LNCaP clone FGC (cell line): ENCODE results near the gene SCAF8.
"Not testable (repeated sequence)": the region's sequence is repeated elsewhere in the genome, so short reads cannot be mapped to it uniquely, and the experiment has no call there.

ENCODE experiments used
- DNase-seq: peaks from one replicate; pipeline ENCODE4 v3.0.0-alpha.2; 2011; ENCODE audit warnings: low read depth
- H3K4me3 ChIP-seq: 2 replicates; pipeline ENCODE4 v1.5.1; 2011; ENCODE audit warnings: mild to moderate bottlenecking, low read depth, low read length, control low read depth
- CTCF ChIP-seq: IDR thresholded peaks from 2 replicates; pipeline ENCODE4 v1.5.1; 2012; ENCODE audit warnings: mild to moderate bottlenecking; ENCODE audit not compliant: control insufficient read depth, insufficient read depth; ENCODE audit errors: extremely low read depth

SCAF8 gene

GRCh38 chr6:154758125-154758524 lies 24.9 kb downstream of the SCAF8 start:
- DNase-seq = no peak
- no peak overlapping the region for H3K4me3 ChIP-seq
- no peak for TF ChIP-seq CTCF

DNA sequence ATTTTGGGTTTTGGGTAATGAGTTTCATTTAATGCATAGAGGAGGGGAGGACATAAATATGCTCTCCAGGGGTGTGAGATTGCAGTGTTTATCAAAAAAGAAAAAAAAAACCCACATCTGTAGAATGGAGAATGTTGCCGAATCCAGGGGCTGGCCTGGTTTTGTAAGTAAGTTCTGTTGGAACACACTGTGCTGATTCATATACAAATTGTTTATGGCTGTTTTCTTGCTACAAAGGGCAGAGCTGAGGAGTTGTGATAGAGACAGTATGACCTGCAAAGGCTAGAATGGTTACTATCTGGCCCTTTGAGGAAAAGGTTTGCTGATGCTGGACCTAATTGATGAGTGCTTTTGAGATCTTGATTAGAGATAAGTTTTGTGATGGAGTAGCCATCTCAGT lies 30.4 kb downstream of the SCAF8 start:
- no peak overlapping the region for H3K4me3 ChIP-seq
- DNase-seq = no peak
- no peak for TF ChIP-seq CTCF

DNA sequence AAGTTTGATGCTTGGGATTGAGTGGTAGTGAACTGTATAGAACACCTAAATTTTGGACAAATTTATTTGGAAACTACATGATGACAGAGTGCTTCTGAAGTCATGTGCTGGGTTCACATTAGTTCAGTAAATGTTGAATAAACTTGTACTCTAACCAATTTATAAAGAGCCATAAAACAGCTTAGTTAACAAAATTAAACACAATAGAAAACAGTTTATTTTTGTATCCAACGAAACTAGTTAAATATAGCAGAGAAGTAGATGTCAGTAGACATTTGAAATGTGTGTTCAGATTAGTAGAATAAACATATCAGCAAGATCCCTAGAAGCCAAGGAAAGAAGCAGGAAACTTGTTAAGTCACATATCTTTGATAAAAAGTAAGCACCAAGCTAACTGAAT lies 32.1 kb downstream of the SCAF8 start:
- DNase-seq = no peak
- TF ChIP-seq CTCF = no peak
- H3K4me3 ChIP-seq = no peak overlapping the region

- TF ChIP-seq CTCF = no peak
- no peak overlapping the region for H3K4me3 ChIP-seq
- no peak for DNase-seq
Observed at GRCh38 chr6:154766288-154766687, 33.1 kb downstream of the SCAF8 start.

DNA sequence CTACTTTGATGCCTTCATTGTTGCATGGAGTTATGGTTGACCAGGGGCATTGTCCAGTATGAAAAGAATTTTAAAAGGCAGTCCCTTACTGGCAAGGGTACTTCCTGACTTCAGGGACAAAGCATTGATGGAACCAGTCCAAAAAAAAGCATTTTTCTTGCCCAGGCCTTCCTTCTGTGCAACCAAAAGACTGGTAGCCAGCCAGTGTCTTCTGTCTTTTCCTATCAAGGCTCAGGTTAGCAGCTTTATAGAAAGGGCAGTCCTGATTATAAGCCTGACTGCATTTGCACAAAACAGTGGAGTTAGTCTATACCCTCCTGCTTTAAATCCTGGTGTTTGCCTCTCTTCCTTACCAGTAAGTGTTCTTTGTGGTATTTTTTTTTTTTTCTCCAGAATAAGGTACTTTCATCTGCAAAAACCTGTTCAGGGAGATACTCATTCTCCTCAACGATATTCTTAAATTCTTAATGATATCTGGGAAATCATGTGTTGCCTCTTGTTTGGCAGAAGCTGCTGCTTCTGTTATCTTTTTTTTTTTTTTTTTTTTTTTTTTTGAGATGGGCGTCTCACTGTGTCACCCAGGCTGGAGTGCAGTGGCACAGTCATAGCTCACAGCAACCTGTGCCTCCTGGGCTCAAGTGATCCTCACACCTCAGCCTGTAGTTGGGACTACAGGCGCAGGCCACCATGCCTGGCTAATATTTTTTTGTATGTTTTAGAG lies 33.9 kb downstream of the SCAF8 start:
- peak; percentile 46 for DNase-seq
- H3K4me3 ChIP-seq = no peak overlapping the region
- TF ChIP-seq CTCF = no peak

DNA sequence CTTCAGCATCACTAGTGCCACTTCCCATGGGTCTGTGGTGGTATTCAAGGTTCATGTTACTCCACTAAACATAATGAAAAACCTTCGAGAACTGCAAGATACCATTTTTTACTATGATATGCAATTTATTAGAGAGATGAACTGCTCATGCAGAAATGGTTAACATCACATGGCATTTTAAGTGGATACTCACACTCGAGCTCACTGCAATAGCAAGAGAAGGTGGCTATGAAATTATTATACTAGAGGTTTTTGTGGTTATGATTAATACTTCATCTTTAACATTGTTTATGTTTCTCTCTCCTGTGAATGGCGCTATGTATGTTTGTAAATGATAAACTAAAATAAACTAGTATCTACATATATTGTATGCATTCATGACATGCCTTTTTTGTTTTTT lies 35.1 kb downstream of the SCAF8 start:
- H3K4me3 ChIP-seq = no peak overlapping the region
- no peak for DNase-seq
- TF ChIP-seq CTCF = no peak

- no peak for DNase-seq
- no peak overlapping the region for H3K4me3 ChIP-seq
- TF ChIP-seq CTCF = no peak
Observed at GRCh38 chr6:154773610-154774089, 40.4 kb downstream of the SCAF8 start.

DNA sequence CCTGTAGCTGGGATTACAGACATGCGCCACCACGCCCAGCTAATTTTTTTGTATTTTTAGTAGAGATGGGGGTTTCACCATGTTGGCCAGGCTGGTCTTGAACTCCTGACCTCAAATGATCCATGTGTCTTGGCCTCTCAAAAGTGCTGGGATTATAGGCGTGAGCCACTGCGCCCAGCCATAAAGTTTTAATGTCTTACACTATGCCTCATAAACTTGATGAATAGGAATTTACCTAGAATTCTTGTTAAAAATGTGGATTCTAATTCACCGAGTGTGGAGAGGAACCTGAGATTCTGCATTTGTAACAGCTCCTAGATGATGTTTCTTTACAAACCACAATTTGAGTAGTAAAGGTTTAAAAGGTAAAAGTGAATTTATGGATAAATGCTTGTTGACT lies 45.9 kb downstream of the SCAF8 start:
- DNase-seq, H3K4me3 ChIP-seq: not testable (repeated sequence)
